Activated CD4-positive, alpha-beta T cell treated with anti-CD3 and anti-CD28 coated beads, Interleukin-2, amount 10 ng/mL, durations not matched to agents 7 days and 5 days (primary cell): ENCODE measurements around the gene NPHS1. TPM values are rescaled to one million over a fixed set of nuclear protein-coding genes. Genes with fewer than 3 reads are reported as not detected.

ENCODE experiments used
- total RNA-seq, 2 experiments: library from RNA; stranded (reverse); gene quantifications; one replicate each; pipeline ENCODE4 v1.2.3, GENCODE V29; 2021

NPHS1 gene
- total RNA-seq, 2 experiments from 2014 or later: not detected

Other genes starting within 250 kb of the NPHS1 start
- gene HAUS5, start 239.8 kb downstream of the NPHS1 start, total RNA-seq: 10 to 100 TPM; 52.2 to 57.9 TPM
- 100 to 1,000 TPM; 100 to 112 TPM for gene RBM42, start 223.5 kb downstream of the NPHS1 start, total RNA-seq
- 1 to 10 TPM in 1 of 2 experiments, under 1 TPM in 1; 0.84 to 1.9 TPM for gene ETV2, start 210.8 kb downstream of the NPHS1 start, total RNA-seq
- gene COX6B1, start 204.2 kb downstream of the NPHS1 start, total RNA-seq: 100 to 1,000 TPM; 429 to 474 TPM
- gene UPK1A, start 186.0 kb downstream of the NPHS1 start, total RNA-seq: under 1 TPM; 0.37 TPM
- 10 to 100 TPM; 15.4 to 17.3 TPM for gene ZBTB32, start 147.9 kb downstream of the NPHS1 start, total RNA-seq
- gene KMT2B, start 134.5 kb downstream of the NPHS1 start, total RNA-seq: 10 to 100 TPM; 65.1 to 67.2 TPM
- 10 to 100 TPM; 53.7 to 54.6 TPM for gene IGFLR1, start 110.1 kb downstream of the NPHS1 start, total RNA-seq
- 10 to 100 TPM; 35.0 to 38.1 TPM for gene U2AF1L4, start 107.1 kb downstream of the NPHS1 start, total RNA-seq
- 10 to 100 TPM; 41.7 to 46.3 TPM for gene PSENEN, start 106.9 kb downstream of the NPHS1 start, total RNA-seq
- 10 to 100 TPM; 13.7 to 15.9 TPM for gene LIN37, start 103.9 kb downstream of the NPHS1 start, total RNA-seq
- under 1 TPM; 0.29 to 0.69 TPM for gene HSPB6, start 95.5 kb downstream of the NPHS1 start, total RNA-seq
- gene PROSER3, start 94.3 kb downstream of the NPHS1 start, total RNA-seq: 10 to 100 TPM; 53.7 to 59.1 TPM
- gene ARHGAP33, start 76.9 kb downstream of the NPHS1 start, total RNA-seq: 100 to 1,000 TPM in 1 of 2 experiments, 10 to 100 TPM in 1; 91.3 to 101 TPM
- gene PRODH2, start 39.7 kb downstream of the NPHS1 start, total RNA-seq: not detected
- gene KIRREL2, start 4.4 kb upstream of the NPHS1 start, total RNA-seq: under 1 TPM; 0.19 to 0.25 TPM
- gene APLP1, start 16.1 kb upstream of the NPHS1 start, total RNA-seq: under 1 TPM; 0.42 to 0.79 TPM
- 10 to 100 TPM; 36.9 to 47.5 TPM for gene NFKBID, start 48.0 kb upstream of the NPHS1 start, total RNA-seq
- gene HCST, start 50.0 kb upstream of the NPHS1 start, total RNA-seq: 100 to 1,000 TPM; 117 to 137 TPM
- not detected for gene TYROBP, start 55.8 kb upstream of the NPHS1 start, total RNA-seq
- gene LRFN3, start 83.9 kb upstream of the NPHS1 start, total RNA-seq: 10 to 100 TPM; 12.3 to 13.5 TPM
- 10 to 100 TPM; 15.6 to 16.8 TPM for gene SDHAF1, start 142.7 kb upstream of the NPHS1 start, total RNA-seq
- gene SYNE4, start 156.3 kb upstream of the NPHS1 start, total RNA-seq: 1 to 10 TPM; 1.8 to 2.4 TPM
- 10 to 100 TPM; 38.2 to 43.0 TPM for gene ALKBH6, start 161.7 kb upstream of the NPHS1 start, total RNA-seq
- 1 to 10 TPM in 1 of 2 experiments, under 1 TPM in 1; 0.75 to 1.4 TPM for gene CLIP3, start 180.4 kb upstream of the NPHS1 start, total RNA-seq
- gene THAP8, start 201.8 kb upstream of the NPHS1 start, total RNA-seq: 1 to 10 TPM; 6.1 to 7.0 TPM
- 10 to 100 TPM; 33.4 to 37.1 TPM for gene WDR62, start 202.4 kb upstream of the NPHS1 start, total RNA-seq